Kidney (tissue), 14 donors: ENCODE results near the gene ZSCAN12. TPM values are rescaled to one million over a fixed set of nuclear protein-coding genes. Genes with fewer than 3 reads are reported as not detected.
"Not testable (repeated sequence)": the region's sequence is repeated elsewhere in the genome, so short reads cannot be mapped to it uniquely, and the experiment has no call there.

Experiments used
- DNase-seq, 5 donors: peaks; one replicate each; pipeline ENCODE4 v3.0.0-alpha.2; 2013 to 2020
- FAIRE-seq: peaks from 2 replicates; lab custom pipeline; 2012; peaks lifted over from hg19 to GRCh38; lab: Jason Lieb, UNC
- H3K27ac ChIP-seq, 2 donors: one replicate each; pipeline ENCODE4 v1.7.0; 2013; ENCODE audit warnings: low read depth in 2 of 2, low read length in 2 of 2, inconsistent platforms in 1 of 2
- H3K27me3 ChIP-seq: one replicate; pipeline ENCODE4 v1.7.1; 2013; ENCODE audit warnings: low read length, inconsistent platforms; ENCODE audit not compliant: control insufficient read depth, insufficient read depth
- H3K36me3 ChIP-seq, 3 donors: one replicate each; pipeline versions ENCODE4 v1.7.0 to v1.7.1; 2013; ENCODE audit warnings: low read length in 3 of 3, control low read depth in 1 of 3, inconsistent platforms in 1 of 3; ENCODE audit not compliant: insufficient read depth in 3 of 3, control insufficient read depth in 2 of 3
- H3K4me1 ChIP-seq, 3 donors: one replicate each; pipeline versions ENCODE4 v1.7.0 to v1.7.1; 2013; ENCODE audit warnings: low read length in 3 of 3, inconsistent platforms in 1 of 3, low read depth in 1 of 3; ENCODE audit not compliant: control insufficient read depth in 2 of 3, insufficient read depth in 2 of 3
- H3K4me3 ChIP-seq, 3 donors: one replicate each; pipeline versions ENCODE4 v1.7.0 to v1.8.1; 2013; ENCODE audit warnings: low read length in 3 of 3, control low read depth in 1 of 3, inconsistent platforms in 1 of 3
- H3K9ac ChIP-seq, 3 donors: one replicate each; pipeline versions ENCODE4 v1.7.0 to v1.7.1; 2013; ENCODE audit warnings: low read length in 3 of 3, control low read depth in 1 of 3, inconsistent platforms in 1 of 3
- H3K9me3 ChIP-seq, 3 donors: one replicate each; pipeline versions ENCODE4 v1.7.0 to v1.7.1; 2013; ENCODE audit warnings: low read length in 3 of 3, control low read depth in 1 of 3, inconsistent platforms in 1 of 3; ENCODE audit not compliant: control insufficient read depth in 2 of 3, insufficient read depth in 1 of 3
- intact Hi-C: fragments of 100-400 bp; cut with DNase I; formaldehyde crosslinking; loops from one replicate; pipeline ENCODE4 v1.11.1; 2022
- polyA plus RNA-seq: library from polyadenylated mRNA; stranded (reverse); fragments of 350-450 nt; fragmentation: Illumina TruSeq; extraction: RNeasy Lipid Tissue Mini Kit (QIAGEN cat#74804); gene quantifications from one replicate; pipeline ENCODE4 v1.2.3, GENCODE V29; 2014; ENCODE audit warnings: low read depth, low replicate concordance; ENCODE audit not compliant: insufficient read depth
- total RNA-seq: library from RNA; stranded (reverse); fragmentation: NEBNext Ultra II Directional; extraction: Animal tissue kit (Norgen Biotek cat#: 25700); gene quantifications from one replicate; pipeline ENCODE4 v1.2.1, GENCODE V29; 2021
- TF ChIP-seq, protein P1 (sequence below): IDR thresholded peaks from 3 replicates; pipeline ENCODE4 v1.5.1; 2012; ENCODE audit warnings: mild to moderate bottlenecking, moderate library complexity, borderline replicate concordance; ENCODE audit not compliant: insufficient read depth; ENCODE audit errors: extremely low read depth
- donor health status: control.
- donor health status: control.
- donor health status: control.
- donor health status: control.
- donor health status: control.
- donor health status: DM: yes; HTN: yes; CAD: no.
- donor health status: Normal renal cell carcinoma (clear cell type).

The ZSCAN12 gene
- total and polyA plus RNA-seq, 2 donors from 2014 or later = 1.3 to 7.9 TPM

DNA sequence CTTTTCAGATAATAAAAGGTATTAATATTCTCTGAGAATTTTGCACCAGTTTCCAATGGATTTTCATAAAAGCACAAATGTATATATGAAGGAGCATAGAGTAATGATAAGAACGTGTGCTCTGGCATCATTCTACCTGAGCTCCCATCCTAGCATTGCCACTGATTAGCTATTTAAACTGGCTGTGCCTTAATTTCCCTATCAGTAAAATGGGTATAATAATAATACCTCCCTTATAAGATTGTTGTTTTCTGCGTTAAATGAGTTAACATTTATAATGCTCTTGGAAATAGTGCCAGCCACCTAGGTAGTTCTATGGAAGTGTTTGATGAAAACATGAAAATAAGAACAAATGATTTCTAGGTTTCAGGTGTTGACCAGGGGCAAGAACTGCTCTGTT, 38.6 kb downstream of the ZSCAN12 start:
- DNase-seq = no peak
- intact Hi-C loops = no loop called here
- no peaks in the 10 kb centered on the region for H3K9me3 ChIP-seq
- no peak overlapping the region for H3K4me3 ChIP-seq
- no peak overlapping the region for H3K9ac ChIP-seq
- FAIRE-seq = no peak
- TF ChIP-seq, protein P1, sequence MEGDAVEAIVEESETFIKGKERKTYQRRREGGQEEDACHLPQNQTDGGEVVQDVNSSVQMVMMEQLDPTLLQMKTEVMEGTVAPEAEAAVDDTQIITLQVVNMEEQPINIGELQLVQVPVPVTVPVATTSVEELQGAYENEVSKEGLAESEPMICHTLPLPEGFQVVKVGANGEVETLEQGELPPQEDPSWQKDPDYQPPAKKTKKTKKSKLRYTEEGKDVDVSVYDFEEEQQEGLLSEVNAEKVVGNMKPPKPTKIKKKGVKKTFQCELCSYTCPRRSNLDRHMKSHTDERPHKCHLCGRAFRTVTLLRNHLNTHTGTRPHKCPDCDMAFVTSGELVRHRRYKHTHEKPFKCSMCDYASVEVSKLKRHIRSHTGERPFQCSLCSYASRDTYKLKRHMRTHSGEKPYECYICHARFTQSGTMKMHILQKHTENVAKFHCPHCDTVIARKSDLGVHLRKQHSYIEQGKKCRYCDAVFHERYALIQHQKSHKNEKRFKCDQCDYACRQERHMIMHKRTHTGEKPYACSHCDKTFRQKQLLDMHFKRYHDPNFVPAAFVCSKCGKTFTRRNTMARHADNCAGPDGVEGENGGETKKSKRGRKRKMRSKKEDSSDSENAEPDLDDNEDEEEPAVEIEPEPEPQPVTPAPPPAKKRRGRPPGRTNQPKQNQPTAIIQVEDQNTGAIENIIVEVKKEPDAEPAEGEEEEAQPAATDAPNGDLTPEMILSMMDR = no peak
- peaks cover 2 to 15% (median 12%) of the 10 kb centered on the region in 3 donors for H3K36me3 ChIP-seq
- peaks cover 0 to 6% (median 5%) of the 10 kb centered on the region in 3 donors for H3K4me1 ChIP-seq
- no peaks in the 10 kb centered on the region for H3K27me3 ChIP-seq
- H3K27ac ChIP-seq = no peak overlapping the region

DNA sequence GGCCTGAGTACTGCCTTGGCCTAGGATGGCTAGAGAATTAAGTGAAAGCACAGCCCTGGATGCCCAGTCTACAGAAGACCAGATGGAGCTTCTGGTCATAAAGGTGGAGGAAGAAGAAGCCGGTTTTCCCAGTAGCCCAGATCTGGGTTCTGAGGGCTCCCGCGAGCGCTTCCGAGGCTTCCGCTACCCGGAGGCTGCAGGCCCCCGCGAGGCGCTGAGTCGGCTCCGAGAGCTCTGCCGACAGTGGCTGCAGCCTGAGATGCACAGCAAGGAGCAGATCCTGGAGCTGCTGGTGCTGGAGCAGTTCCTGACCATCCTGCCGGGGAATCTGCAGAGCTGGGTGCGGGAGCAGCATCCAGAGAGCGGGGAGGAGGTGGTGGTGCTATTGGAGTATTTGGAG, 40.0 kb downstream of the ZSCAN12 start:
- H3K36me3 ChIP-seq, H3K4me3 ChIP-seq, H3K27me3 ChIP-seq, H3K9ac ChIP-seq, FAIRE-seq, H3K27ac ChIP-seq, DNase-seq, intact Hi-C loops, H3K9me3 ChIP-seq: not testable (repeated sequence)
- H3K4me1 ChIP-seq = peaks cover 0 to 13% (median 6%) of the 10 kb centered on the region in 3 donors

DNA sequence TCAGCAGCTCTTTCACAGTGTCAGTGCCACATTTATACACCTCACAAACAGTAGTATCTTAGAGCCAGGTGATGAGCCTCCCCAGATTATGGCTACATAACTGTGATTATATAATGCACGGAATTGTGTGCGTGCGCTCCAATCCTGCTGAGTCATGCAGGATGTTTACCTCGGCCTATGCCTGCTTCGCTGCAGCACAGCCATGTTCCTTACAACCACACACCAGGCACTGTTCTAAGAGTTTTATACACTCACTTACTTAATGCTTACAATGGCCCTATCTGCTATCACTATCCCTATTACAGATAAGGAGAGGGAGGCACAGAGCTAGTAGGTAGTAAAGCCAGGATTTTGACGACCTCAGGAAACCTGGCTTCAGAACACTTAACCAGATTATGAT, 42.5 kb downstream of the ZSCAN12 start:
- Histone ChIP-seq H3K36me3 (peaks cover 0 to 2% (median 0%) of the 10 kb centered on the region in 3 donors), H3K4me3 (no peak overlapping the region), H3K27me3 (no peaks in the 10 kb centered on the region), H3K9ac (no peak overlapping the region), H3K27ac (no peak overlapping the region), H3K4me1 (peaks cover 0 to 16% (median 6%) of the 10 kb centered on the region in 3 donors), H3K9me3 (no peaks in the 10 kb centered on the region)
- DNase-seq (no peak), FAIRE-seq (no peak)
- intact Hi-C loops = no loop called here
- TF ChIP-seq, protein P1 = no peak

DNA sequence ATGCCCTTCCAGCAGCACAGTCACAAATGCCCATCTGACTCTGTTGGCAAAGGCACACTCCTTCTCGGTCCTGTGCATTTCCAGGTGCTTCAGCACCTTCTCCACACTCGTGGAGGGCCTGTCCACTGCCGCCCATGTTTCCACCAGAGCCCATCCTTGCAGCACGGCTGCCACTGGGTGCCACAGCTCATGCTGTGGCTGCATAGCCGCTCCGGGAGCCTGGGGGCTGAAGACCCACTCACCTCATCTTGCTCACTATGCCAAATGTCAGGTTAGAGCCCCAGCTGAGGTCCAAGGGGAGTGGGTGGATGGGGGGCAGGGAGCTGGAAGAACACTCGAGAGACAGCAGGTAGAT, 42.9 kb downstream of the ZSCAN12 start:
- H3K27ac ChIP-seq = no peak overlapping the region
- H3K36me3 ChIP-seq = peaks cover 0 to 2% (median 0%) of the 10 kb centered on the region in 3 donors
- peak overlapping the region in 2 of 3 donors; percentile 83 to 86 for H3K4me3 ChIP-seq
- H3K9me3 ChIP-seq = no peaks in the 10 kb centered on the region
- peak overlapping the region in 1 of 3 donors; percentile 65 for H3K9ac ChIP-seq
- TF ChIP-seq, protein P1 = no peak
- no peaks in the 10 kb centered on the region for H3K27me3 ChIP-seq
- DNase-seq (no peak), FAIRE-seq (no peak)
- intact Hi-C loops = no loop called here
- peaks cover 0 to 16% (median 6%) of the 10 kb centered on the region in 3 donors for H3K4me1 ChIP-seq
